MM.1S (cell line): ENCODE data around the gene WEE1.

Experiments
- CTCF ChIP-seq: fragments of 300-600 bp; sonication (generic); IDR thresholded peaks from 2 replicates; pipeline ENCODE4 v1.5.1; 2016; ENCODE audit warnings: antibody characterized with exemption, low read length, mixed read lengths
- EZH2phosphoT487 ChIP-seq: fragments of 300-600 bp; sonication (generic); IDR thresholded peaks from 2 replicates; pipeline ENCODE4 v1.6.1; 2018; ENCODE audit warnings: antibody characterized with exemption, low read length

GRCh38 chr11:9573775-9574621, 528 bp downstream of the WEE1 start:
- TF ChIP-seq CTCF (no peak), EZH2phosphoT487 (no peak)
